HTR-8/SVneo (cell line): ENCODE results near the gene LAS1L.
"Not testable (repeated sequence)": the region's sequence is repeated elsewhere in the genome, so short reads cannot be mapped to it uniquely, and the experiment has no call there.

ENCODE experiments used
- DNase-seq: peaks from one replicate; pipeline ENCODE4 v3.0.0; 2011; ENCODE audit warnings: low spot score, mixed read lengths; ENCODE audit not compliant: insufficient read length
- FAIRE-seq: peaks from 2 replicates; lab custom pipeline; 2011; peaks lifted over from hg19 to GRCh38; lab: Jason Lieb, UNC

LAS1L gene

GRCh38 chrX:65519530-65519929 is 15.1 kb downstream of the LAS1L start:
- FAIRE-seq, result not testable (repeated sequence)

GRCh38 chrX:65518980-65519379 is 15.6 kb downstream of the LAS1L start:
- FAIRE-seq, result not testable (repeated sequence)

More at GRCh38 chrX:65519530-65519929, 15.1 kb downstream of the LAS1L start:
- DNase-seq, result not testable (repeated sequence)

GRCh38 chrX:65517923-65518322 is 16.7 kb downstream of the LAS1L start:
- DNase-seq, result no peak
- no peak for FAIRE-seq

More at GRCh38 chrX:65518980-65519379, 15.6 kb downstream of the LAS1L start:
- not testable (repeated sequence) for DNase-seq

- FAIRE-seq, result no peak
- no peak for DNase-seq
Measured at GRCh38 chrX:65516756-65517155, 17.8 kb downstream of the LAS1L start.

GRCh38 chrX:65513610-65514009 is 21.0 kb downstream of the LAS1L start:
- FAIRE-seq (no peak), DNase-seq (no peak)

DNA sequence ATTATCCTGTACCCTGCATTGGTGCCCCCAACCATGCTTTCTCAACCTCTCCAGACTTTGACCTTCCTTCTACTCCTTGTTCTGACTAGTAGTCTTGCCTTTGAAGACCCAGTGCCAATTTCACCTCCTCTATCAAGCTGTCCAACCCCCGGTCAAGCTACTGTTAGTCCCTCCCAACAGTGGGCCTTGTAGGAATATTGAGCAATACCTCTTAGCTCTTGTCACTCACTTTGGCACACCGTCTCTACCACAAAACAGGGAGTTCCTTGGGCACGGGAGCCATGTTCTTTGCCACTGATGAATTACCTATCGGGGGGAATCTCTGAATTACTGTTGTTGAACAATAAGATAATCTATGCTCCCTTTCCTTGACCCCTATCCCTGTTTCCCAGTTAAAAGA is 25.2 kb downstream of the LAS1L start:
- DNase-seq (no peak), FAIRE-seq (no peak)

- FAIRE-seq (no peak), DNase-seq (no peak)
Measured at GRCh38 chrX:65508851-65509250, 25.7 kb downstream of the LAS1L start.

- DNase-seq, result no peak
- no peak for FAIRE-seq
Measured at GRCh38 chrX:65502618-65503017, 32.0 kb downstream of the LAS1L start.

DNA sequence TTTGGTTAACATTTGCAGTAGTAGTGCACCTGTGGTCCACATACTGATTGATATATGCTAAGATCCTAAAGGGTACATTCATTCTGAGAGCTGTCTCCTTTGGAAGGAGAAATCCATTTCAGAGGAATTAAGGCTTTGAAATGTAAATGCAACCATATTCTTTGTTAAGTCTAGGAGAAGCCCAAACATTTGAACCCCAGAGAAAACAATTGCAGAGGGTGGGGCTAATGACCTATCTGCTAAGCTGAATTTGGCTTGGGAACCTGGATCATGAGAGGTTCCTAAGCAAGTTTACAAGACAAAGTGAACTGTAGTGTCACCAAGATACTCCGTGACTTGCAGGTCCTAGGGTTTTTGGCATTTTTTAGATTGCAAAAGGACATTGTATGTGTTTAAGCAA is 41.2 kb downstream of the LAS1L start:
- no peak for DNase-seq

DNA sequence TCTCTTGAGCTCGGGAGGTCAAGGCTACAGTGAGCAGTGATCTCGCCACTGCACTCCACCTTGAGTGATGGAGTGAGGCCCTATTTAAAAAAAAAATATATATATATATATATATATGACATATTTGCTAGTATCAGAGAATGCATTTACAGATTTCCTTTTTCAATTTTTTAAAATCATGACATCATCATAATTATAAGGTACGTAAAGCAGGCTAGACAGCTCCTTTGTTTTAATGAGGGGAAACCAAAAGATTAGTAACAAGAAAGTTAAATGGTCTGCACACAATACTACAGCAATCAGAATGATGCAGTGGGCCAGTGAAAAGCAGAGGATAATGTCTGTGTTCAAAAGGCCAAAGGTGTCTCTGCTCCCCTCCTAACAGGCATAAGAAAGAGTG is 43.0 kb downstream of the LAS1L start:
- FAIRE-seq, result no peak
- no peak for DNase-seq

More for the DNA sequence above, 41.2 kb downstream of the LAS1L start:
- no peak for FAIRE-seq

DNA sequence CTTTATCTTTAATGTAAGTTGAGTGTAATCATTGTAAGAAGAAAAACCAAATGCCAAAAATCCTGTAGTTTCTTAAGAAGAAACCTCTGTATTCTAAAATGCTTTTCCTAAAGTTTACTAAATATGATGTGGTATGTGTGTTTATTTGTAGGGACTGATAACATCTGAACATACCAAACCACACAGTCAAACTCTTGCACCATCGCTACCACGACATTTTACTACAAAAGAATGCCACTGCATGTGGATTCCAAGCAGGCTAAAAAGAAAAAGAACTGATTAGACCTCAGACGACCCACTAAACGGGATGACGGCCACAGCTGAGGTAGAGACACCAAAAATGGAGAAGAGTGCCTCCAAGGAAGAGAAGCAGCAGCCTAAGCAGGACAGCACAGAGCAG is 46.1 kb downstream of the LAS1L start:
- no peak for FAIRE-seq

DNA sequence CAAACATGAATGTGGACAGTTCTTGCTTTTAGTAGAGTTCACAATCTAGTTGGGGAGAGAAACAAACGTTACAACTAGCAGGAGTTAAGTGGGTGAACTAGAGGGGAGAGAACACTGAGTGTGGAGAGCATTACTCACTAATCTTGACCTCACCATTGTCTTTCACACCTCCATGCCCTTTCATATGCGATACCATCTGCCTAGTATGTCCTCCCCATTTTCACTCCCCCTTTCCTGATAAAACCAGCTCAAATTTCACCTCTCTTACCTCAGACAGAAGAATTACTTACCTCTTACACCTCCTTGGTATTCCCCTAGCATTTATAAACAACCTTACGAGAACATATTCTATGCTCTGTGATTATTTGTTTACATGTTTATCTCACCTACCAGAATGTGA is 53.6 kb downstream of the LAS1L start:
- no peak for DNase-seq
- FAIRE-seq, result no peak

More for the DNA sequence above, 46.1 kb downstream of the LAS1L start:
- no peak for DNase-seq

DNA sequence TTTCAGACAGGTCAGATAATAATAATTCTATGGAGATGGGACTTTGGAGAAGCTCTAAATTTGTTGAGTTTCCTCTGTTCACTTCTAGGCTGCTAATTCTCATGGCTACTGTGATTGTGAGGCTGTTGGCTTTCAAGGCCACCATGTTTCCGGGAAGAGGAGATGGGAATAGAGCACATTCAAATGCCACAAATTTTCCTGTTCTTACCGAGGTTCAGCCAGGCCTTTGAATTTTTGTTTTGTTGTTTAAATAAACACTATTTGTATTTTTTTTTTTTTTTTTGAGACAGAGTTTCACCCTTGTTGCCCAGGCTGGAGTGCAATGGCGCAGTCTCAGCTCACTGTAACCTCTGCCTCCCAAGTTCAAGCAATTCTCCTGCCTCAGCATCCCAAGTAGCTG is 55.5 kb downstream of the LAS1L start:
- DNase-seq, FAIRE-seq: not testable (repeated sequence)

DNA sequence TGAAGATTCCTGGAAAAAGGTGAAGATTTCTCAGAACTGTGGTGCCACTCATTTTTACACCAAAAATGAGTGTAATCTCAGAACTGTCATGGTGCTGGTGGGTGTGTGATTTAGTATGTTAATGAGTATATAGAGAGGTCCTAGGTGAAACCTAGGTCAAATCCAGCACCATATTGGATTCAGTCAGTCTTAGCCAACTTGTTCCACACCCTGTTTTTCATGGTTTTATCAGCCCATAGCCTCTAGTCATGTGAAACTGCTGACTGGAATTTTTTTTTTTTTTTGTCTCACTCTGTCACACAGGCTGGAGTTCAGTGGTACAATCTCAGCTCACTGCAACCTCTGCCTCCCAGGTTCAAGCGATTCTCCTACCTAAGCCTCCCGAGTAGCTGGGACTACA is 58.0 kb downstream of the LAS1L start:
- DNase-seq, result no peak
- no peak for FAIRE-seq

DNA sequence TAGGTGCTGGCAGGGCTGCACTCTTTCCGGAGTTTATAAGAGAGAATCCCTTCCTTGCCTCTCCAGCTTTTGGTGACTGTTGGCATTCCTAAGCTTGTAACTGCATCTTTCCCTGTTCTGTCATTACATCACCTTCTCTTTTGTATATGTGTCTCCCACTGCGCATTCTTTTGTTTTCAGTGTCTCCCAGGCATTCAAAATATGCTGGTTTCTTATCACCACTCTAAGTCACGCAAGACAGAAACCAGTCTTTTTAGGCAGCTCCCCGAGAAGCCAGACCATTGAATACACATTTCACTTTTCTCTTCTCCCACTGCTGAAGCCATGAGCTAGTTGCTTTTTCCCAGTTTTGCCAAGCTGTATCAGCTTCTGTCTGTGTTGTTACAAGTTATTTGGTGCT is 71.0 kb downstream of the LAS1L start:
- no peak for DNase-seq
- FAIRE-seq, result no peak
